ENCODE data around the gene CPVL.

CPVL gene

DNA sequence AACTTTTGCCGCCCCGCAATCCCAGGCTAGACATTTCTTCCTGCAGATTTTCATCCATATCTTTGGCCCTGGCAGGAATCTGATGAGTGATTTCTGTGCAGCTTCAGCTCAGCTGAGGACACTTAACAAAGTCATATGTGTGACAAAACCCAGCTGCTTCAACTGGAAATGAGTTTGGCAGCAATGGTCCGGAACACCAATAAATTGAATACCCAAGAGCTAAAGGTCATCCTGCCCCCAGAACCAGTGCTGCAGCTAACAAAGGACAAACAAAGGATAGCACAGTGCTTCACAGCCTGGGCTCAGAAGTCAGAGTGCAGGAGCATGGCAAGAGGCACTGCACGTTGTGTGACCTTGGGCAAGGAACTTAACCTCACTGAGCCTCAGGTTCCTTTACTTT lies 148.2 kb downstream of the CPVL start:
- no peak for DNase-seq

DNA sequence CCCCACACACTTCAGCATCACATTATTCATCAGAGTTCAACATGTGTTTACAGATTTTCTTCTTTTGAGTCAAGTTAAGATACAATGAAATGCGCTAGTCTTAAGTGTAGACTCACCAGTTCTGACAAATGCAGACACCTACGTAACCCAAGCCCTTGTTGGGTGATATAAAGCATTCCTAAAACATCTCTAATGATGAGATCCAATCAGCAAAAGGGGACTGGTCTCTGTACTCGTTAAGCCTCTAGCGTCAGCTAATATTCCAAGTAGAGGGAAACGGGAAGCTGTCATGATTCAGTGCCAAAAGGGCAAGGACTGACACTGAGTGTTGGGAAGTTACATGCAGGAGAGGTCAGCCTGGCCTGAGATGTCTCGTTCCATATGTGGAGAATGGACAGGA lies 149.5 kb downstream of the CPVL start:
- no peak for DNase-seq

DNA sequence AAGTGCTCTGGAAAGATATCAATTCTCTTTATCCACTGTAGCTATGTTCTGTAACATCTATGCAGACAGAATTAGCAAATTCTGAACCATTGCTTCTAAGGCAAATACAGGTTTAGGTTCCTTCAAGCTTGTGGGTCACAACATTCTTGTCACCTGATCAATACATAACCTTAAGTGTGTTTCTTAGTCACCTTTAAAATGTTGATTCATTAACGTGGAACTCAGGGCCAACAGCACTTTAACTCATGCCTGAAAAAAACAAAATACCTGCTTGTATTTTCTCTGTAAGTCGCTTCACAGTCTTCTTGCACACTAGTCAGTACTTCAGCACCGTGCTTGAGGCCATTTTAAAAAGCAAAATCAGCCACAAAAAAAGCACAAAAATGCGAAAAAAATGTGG lies 153.0 kb downstream of the CPVL start:
- DNase-seq: no peak

DNA sequence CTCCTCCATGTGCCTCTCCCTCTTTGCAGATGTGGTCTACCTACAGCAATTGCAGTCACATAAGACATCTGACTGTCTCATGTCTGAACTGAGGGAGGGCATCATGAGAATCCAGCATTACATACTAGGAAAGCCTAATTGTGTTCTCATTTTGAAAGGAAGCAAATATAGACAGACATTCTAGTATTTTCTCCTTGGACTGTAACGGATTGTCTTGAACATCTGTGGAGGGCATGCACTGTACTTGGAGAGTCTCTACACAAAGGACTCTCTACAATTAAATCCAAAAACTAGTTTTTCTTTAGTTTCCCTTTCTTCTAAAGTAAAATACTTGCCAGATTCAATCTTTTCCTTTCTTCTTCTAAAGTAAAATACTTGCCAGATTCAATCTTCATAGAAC lies 153.5 kb downstream of the CPVL start:
- DNase-seq: no peak

DNA sequence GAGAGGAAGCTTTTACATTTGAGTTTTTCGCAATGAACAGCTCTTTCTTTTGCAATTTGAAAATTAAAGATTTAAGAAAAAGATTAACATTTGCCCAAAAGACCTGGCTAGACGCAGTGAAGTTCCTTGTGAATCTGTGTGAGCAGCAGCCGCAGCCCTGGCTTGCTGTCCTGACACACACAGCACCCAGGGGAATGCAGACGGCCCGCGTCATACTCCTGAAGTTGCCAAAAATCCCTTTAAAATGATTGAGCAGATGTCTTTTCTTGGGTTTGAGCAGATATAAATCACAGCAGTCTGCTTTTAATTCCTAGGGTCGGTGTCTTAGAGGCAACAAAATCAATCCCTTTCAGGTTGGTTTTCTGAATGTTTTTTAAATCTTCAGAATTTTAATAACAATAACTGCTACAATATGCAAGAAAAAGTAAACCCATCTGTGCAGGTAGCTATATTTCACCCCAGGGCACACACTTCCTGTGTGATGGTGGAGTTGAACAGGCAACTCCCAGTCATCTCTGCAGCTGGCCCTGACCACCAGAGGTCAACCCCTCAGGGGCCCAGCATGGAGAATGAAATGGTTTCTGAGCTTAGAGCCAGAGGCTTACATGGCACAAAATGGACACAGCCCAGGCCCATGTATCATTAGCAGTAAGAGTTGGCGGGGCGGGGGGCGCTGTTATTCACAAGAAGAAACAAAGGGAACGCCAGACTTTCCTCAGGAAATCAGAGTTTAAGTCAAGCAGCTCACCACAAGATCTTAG lies 156.0 kb downstream of the CPVL start:
- DNase-seq: no peak

DNA sequence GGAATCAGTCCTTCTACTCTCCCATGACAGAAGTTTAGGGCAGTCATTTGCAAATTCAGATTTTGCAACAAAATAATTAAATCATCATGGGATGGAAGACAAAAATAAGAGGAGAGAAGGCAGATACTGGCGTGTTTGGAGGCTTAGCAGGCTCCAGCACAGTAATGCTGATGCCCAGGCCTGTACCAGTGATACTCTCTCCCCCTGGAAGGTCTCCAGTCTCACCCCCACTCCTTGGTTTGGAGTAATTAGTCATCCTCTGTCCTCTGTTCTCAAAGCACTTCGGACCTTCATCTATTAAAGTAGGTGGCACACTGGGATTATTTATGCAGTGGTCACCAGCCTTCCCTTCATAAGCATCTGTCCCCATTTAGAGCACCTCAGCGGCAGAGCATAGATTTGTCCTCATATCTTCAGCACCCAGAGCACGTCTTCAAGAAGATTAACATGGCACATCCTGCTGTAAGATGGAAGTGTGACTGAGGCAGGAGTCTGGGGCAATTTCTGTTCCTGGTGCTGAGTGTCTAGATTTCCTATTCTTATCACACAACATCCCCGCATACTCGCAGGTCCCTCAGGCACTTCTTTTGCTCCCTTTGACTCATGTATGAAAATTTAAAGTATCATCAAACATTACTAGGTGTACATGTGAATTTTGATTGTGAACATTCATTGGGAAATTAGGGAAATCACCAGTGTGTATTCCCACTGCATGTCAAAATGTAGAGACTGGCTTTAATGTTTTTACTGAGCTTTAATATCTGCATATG lies 156.9 kb downstream of the CPVL start:
- no peak for DNase-seq

DNA sequence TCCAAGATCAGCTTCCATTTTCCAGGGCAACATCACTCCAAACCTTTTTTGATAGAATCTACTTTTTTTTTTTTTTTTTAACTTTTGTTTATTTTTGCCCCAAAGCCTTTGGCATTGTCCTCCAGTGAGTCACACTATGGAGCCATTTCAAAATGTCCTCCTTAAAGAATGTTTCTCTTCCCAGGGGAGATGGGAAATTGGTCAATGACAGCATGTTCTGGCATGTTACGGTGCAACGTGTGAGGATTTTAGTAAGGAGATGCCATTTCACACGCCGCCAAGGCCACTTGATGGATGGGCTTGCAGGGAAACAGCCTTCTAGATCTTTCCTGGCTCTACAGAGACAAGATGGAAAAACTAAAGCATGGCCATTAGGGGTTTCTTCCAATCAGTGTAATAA lies 157.5 kb downstream of the CPVL start:
- DNase-seq: no peak

DNA sequence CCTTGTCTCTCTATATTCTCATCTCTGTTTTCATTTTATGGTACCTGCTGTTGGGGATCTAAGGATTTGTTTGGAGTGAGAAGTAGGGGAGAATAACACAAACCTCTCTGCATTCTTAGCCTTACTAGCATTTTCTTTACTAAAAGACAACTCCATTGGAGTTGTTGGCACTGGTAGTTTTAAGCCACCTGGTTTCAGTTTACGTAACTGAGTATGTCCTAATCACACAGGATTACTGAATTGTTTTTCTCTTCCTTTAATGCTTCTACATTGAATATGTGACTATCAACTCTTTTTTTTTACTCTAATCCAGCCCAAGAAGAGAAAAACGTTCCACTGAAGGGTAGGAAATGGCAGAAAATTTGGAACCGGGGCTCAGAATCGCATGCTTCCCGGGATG lies 158.2 kb downstream of the CPVL start:
- no peak for DNase-seq

DNA sequence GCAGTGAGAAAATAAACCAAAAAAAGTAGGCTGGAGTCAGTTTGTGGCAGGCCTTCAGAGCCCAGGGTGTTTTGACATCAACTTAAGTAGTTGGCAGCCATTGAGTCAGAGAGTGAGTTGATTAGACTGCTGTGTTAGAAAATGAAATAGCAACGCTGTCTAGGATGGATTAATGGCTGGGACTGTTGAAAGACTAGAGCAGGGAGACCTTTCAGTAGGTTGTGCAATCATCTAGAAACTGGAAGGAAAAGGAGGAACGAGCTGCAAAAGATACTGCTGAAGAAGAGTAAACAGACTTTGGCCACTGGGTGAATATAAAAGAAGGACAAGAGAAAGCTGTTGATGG lies 159.6 kb downstream of the CPVL start:
- DNase-seq: no peak

DNA sequence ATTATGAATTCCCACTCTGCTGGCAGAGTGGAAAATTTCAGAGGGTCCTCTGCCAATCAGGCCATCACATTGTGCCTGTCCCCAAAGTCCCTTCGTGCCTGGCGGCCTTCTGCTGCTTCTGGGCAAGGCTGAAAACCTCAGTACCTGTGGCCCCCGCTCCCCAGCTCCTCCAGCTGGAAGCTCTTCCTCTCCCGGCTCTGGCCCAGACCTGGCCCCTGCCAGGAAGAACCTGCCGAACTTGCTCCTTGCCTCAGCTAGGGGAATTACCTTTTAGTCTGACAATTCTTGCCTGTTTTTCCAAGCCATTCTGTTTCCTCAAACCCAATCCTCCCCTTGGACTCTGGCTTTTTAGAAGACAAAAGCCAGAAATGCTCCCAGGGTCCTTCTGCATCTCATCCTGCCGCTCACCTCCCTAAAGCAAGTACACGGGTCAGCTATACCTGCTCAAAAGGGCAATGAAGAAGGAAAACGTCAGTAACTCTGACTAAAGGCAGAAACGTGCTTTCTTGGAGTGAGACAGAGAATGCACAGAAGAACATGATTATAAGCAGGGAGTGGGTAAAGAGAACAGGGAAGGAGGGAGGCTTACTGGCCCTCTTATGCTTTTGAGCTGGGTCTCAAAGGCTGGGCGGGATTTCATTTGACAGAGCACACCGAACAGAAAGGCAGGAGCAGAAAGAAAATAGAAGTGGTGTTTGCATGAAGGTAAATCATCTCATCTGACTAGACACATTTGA lies 160.1 kb downstream of the CPVL start:
- no peak for DNase-seq

DNA sequence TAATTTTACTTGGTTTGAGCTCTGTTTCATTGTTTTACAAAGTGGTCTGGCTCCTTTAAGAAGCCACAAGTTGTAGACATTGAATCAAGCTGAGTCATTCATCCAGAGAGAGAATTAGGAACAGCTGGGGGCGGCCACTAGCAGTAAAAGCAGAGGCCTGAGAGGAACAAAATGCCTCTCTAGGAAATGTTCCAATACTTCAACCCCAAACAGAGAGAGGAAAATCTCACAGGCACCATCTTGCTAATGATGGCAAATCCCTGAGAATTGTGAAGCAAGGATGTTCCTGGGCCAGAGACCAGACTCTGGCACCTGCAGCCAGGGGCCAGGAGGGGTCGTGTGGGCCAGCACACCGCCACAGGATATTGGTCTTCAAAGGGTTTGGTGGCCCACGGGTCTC lies 161.7 kb downstream of the CPVL start:
- DNase-seq: no peak

DNA sequence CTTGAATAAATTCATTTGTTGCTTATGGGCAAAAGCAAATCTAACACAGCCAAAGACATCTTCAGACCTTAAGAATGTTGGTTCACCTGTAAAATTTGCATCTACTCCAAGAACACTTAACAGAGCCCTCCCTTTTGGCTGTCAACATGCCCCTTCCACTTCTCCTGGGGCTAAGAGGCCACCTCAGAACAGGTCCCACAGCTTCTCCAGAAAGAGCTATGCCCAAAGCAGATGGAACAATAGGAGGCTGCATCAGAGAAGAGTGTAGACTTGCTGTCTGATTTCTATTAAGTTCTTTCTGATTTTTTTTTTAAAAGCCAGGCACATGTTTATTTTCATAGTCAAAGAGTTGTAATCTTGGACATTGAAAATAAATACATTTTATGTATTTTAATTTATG lies 162.1 kb downstream of the CPVL start:
- DNase-seq: no peak

DNA sequence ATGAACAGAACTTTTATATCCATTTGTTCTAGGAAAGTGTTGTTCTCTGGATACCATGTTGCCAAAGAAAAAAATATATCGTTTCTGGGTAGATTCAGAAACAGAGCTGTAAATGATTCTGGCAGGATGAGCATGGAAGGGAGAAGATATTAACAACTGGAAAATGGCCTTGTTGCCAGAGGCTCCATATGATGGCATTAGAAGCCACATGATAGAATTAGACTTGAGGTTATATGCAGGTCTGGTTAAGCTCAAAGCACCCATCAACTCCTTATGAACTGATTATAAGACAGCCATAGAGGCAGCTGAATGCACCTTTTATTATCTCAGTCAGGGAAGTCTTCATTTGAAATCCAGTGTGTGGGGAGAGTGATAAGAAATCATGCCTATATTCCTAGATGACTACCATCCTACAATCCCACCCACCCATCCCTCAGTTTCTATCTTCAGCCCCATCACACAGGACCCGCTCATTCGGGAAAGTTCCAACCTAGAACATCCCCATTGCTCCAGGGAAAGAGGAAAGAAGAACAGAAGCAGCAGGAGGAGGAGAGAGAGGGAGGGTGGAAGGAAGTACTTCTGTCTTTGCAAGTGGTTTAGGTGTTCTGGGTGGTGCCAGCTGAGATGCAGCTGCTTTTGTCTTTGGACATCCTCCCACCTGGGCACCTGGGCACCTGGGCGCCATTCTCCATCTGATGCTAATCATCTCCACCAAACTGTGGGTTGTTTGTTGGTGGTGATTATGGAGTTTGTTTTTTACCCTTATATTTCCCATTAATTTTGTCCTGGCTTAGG lies 162.7 kb downstream of the CPVL start:
- DNase-seq: no peak

DNA sequence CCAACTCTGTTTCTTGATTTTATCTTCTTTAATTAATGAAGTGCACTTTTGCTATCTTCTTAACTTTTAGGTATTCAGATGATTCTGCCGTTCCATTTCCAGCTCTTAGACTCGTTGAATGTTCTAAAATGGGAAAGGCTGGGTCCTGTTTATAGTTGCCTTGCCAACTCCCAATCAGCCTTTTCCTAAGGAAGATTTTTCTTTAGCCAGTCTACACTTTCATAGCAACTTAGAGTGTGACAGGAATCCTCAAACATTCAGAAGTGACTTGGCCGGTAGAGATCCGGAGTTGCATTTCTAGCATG lies 165.2 kb downstream of the CPVL start:
- DNase-seq: no peak

DNA sequence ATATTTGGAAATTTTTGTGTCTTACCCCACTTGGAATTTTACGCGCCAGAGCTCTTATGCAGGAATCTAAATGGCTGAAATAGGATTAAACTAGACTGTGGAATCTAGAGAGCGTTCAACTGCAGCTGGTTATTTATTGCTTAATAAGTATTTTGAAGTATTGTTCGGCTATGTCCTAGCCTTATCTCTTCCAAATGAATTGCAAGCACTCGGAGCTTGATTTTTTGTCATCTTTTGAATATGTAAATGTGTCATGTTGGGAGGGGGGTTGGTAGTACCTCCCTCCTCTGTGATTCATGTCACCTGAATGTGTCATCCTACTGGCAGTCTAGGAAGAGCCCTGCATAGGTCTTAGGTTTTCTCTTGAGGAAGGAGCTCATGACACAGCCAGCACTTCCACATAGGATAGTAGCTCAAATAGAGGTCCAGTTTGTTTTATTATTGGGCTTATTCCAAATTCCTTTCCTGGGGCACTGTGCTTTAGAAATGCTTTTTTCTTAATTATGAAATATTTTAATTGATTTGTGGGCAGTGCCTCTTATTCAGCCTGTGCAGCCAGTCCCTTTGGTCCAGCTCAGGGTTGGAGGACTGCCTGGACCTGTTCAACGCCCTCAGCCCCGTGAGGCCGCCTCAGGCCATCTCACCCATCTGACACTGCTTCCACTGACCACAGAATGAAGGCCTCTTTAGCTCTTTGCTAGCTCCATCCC lies 165.7 kb downstream of the CPVL start:
- no peak for DNase-seq

DNA sequence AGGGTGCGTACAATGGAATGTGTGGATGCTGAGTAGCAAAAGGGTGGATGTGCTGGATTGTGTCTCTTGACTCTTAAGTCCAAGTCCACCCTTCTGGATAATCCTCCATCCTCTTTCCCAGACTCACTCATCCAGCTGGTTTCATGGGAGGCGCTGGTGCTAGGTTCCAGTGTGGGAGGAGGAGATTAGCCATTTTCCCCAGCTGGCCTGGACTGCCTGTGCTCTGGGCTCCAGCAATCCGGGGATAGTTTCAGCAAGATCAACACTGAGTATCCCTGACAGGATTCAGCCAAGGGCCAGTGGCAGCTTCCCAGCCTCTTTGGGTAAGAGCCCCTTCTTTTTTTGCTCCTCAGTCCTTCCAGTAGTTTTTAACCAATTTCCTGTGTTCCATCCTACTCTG lies 166.6 kb downstream of the CPVL start:
- DNase-seq: no peak

DNA sequence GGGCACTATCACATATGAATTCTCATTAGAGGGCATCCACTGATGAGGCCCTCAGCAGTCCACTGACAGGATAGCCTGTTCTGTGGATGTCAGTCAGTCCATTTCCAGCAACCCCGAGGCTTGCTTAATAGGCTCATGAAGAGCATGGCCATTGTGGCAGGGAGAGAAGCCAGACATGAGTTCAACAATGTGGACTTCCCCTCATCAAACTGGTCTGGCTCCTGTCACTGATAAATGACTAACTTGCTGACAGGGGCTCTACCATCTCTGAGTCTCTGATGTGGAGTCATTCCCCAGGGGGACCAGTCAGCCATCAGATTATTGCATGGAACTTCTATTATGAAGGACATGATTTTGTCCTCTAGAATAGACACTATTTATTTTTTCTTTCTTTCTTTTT lies 168.5 kb downstream of the CPVL start:
- no peak for DNase-seq

DNA sequence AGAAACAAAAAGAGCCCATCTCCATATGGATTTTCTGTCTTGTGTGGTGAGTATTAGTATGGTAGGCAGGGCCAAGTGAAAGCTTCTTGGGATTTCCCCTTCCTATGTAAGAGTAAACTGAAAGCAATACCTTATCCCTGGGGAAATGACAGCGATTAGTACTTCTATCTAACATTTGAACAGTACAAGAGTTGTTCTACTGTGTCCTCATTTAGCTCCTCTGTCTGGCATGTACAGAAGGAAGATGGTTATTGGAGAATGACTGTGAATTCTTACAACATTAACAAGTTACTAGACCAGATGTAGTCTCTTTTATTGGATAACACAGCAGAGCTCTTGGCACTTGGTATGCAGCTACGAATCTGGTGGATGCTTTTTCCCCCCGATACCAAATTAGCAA lies 170.3 kb downstream of the CPVL start:
- DNase-seq: no peak

DNA sequence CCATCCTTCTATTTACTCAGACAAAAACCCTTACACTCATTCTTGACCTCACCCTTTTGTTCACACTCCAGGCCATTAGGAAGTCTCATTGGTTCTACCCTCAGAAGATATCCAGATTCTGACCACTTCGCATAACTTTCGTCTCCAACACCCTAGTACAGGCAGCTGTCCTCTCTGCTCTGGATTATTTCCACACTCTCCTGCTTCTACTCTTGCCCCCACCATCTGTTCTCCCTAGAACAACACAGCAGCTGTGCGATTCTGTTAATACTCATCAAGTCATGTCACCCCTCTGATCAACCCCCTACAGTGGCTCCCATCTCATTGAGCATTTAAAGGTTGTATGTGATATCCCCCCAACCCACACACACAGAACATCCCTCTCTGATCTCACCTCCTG lies 172.7 kb downstream of the CPVL start:
- DNase-seq: no peak

DNA sequence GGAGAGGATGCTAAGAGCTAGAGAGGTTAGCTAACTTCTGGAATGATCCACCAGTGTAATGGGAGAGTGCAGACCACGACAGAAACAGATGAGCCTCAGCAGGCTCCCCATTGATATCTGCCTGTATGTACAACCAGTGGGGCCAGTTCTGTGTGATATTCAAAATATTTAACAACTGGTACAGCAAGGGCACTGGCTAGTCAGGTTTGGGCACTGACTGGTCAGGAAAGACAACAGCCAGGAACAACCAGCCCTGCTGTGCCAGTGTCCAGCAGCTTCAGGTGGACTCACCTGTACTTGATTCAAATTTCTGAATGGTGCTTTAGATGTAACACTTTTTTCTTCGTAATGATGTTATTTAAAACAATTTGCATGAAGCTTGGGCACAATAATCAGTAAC lies 182.3 kb downstream of the CPVL start:
- no peak for DNase-seq

DNA sequence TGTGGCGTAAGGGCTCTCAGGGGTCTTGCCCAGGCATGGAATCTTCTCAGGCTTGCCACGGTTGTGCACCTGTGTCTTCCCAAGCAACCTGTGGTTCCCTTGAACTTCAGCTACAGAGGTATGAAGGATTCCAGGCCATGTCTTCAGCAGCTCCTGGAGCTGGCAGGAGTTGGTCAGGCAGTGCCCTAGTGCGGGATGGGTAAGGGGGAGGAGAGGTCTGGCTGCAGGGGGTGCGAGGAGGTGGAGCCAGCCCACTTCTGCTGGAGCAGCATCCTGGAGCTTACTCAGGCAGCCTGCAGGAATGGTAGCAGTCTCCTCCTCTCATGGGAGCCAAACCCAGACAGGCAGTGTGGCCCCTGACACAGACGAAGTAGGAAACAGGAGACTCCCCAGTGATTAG lies 184.4 kb downstream of the CPVL start:
- no peak for DNase-seq

DNA sequence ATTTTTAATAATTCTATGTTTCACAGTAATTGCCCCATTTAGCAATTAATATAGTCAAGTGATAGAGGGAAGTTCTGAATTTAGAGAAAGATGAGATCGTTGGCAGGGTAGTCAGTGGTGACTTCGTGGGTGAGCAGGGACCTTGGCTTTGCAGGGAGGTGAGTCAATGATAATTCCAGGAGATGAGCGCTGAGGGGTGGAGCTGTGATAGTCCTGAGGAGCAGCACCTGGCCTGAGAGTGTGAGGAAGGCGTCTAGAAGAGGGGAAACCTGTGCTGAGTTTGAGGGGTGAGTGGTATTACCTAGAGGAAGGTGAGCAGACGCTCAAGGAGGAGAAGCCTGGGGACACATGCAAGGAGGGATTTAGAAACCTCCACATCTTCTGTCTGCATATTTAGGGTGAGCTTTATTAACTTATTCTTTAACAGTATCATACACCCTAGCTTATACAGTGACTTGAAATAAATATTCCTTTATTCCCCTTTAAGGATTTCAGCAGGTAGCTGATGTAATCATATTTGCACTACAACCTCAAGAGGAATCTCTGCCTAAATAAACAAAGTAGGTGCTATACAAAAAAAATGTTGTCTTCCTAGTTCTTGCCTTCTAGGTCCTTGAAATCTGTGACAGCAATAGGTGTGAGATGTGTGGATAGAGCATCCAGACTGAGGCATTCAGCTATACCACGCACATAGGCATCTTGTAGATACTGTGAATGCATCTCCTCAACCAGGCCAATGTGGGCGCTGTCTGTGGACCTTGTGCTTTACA lies 186.1 kb downstream of the CPVL start:
- DNase-seq: no peak

Data from activated naive CD4-positive, alpha-beta T cell treated with Interleukin-2 at 50 U/mL for 16 hours (primary cell).